Upper lobe of left lung (tissue), 6 donors: Measurements from ENCODE around the gene ADAMTS4. TPM values are rescaled to one million over a fixed set of nuclear protein-coding genes. Genes with fewer than 3 reads are reported as not detected.

Experiments used
- ATAC-seq, 2 donors: fragments of 200-7000 bp; cut with Tn5 transposase; one replicate each; pipeline ENCODE4 v1.9.1; 2022; ENCODE audit warnings: mild to moderate bottlenecking in 2 of 2, moderate library complexity in 2 of 2; ENCODE audit not compliant: low FRiP score in 2 of 2
- DNase-seq, 2 donors: peaks; one replicate each; pipeline ENCODE4 v3.0.0-alpha.2; 2019 to 2020
- H3K27ac ChIP-seq, 4 donors: fragments of 200-600 bp; sonication (generic); one replicate each; pipeline ENCODE4 v1.5.1; 2016 to 2019
- H3K27me3 ChIP-seq, 4 donors: fragments of 200-600 bp; sonication (generic); one replicate each; pipeline ENCODE4 v1.5.1; 2017 to 2019
- H3K36me3 ChIP-seq, 4 donors: fragments of 200-600 bp; sonication (generic); one replicate each; pipeline ENCODE4 v1.5.1; 2016 to 2019
- H3K4me1 ChIP-seq, 4 donors: fragments of 200-600 bp; sonication (generic); one replicate each; pipeline ENCODE4 v1.5.1; 2018 to 2019
- H3K4me3 ChIP-seq, 4 donors: fragments of 200-600 bp; sonication (generic); one replicate each; pipeline ENCODE4 v1.5.1; 2017 to 2019; ENCODE audit warnings: mild to moderate bottlenecking in 2 of 4, moderate library complexity in 1 of 4
- H3K9me3 ChIP-seq, 4 donors: fragments of 200-600 bp; sonication (generic); one replicate each; pipeline ENCODE4 v1.5.1; 2018 to 2019
- CTCF ChIP-seq, 6 experiments: fragments of 450-650 bp in 4 of 6; fragments of 200-600 bp in 2 of 6; sonication (generic) in 2 of 6; IDR thresholded peaks; one replicate each; pipeline ENCODE4 v1.5.1; 2016 to 2019; ENCODE audit warnings: antibody characterized with exemption in 6 of 6
- EP300 ChIP-seq, 4 donors: sonication (generic); formaldehyde crosslinking; IDR thresholded peaks; one replicate each; pipeline ENCODE4 v1.5.1; 2017; ENCODE audit warnings: antibody characterized with exemption in 4 of 4, control low read depth in 2 of 4
- POLR2A ChIP-seq, 4 donors: fragments of 450-650 bp; IDR thresholded peaks; one replicate each; pipeline ENCODE4 v1.5.1; 2016 to 2017; ENCODE audit warnings: antibody characterized with exemption in 4 of 4, mild to moderate bottlenecking in 2 of 4
- POLR2AphosphoS5 ChIP-seq, 2 donors: sonication (generic); formaldehyde crosslinking; IDR thresholded peaks; one replicate each; pipeline ENCODE4 v1.5.1; 2017; ENCODE audit warnings: antibody characterized with exemption in 2 of 2
- WGBS, 2 donors: methylation state at CpG; one replicate each; pipeline ENCODE4 v1.1.5; 2017 to 2018; 5-methylcytosine and 5-hydroxymethylcytosine counted together
- total RNA-seq, 6 donors: library from RNA; depleted of rRNA in 4 of 6; stranded (reverse); fragments of >200 nt in 4 of 6; gene quantifications; one replicate each; pipeline versions ENCODE4 v1.1.0 to v1.2.1, GENCODE V29; 2016 to 2021
- donor health status: DM: no; HTN: no; CAD: no; lungs with moderate emphysema.
- donor health status: DM: no; HTN: yes; CAD: no; lungs with severe emphysema.

ADAMTS4 gene
- total RNA-seq, 6 donors from 2014 or later, result 0.91 to 18.6 (median 3.0) TPM

- ATAC-seq (no peak), DNase-seq (no peak)
- Histone ChIP-seq H3K4me1 (peaks cover 27 to 45% (median 36%) of the 10 kb centered on the region in 4 donors), H3K27ac (peak overlapping the region; percentile 82 to 95 (median 92)), H3K9me3 (no peaks in the 10 kb centered on the region), H3K36me3 (peaks cover 3 to 32% (median 11%) of the 10 kb centered on the region in 4 donors), H3K27me3 (no peaks in the 10 kb centered on the region), H3K4me3 (peak overlapping the region in 3 of 4 donors; percentile 82 to 94 (median 91))
- TF ChIP-seq CTCF (IDR thresholded peaks at IDR 0.05), result no peak
- TF ChIP-seq EP300 (IDR thresholded peaks at IDR 0.05), result no peak
- TF ChIP-seq POLR2A (IDR thresholded peaks at IDR 0.05), result no peak
- no peak for TF ChIP-seq POLR2AphosphoS5 (IDR thresholded peaks at IDR 0.05)
- WGBS, 2 donors, result 64 to 67% methylated on average over 9 of the region's 9 CpGs
Observed at GRCh38 chr1:161158316-161159010, 40.4 kb downstream of the ADAMTS4 start.

GRCh38 chr1:161157867-161158266, 41.0 kb downstream of the ADAMTS4 start:
- Histone ChIP-seq H3K27ac (no peak overlapping the region), H3K4me1 (peaks cover 27 to 49% (median 36%) of the 10 kb centered on the region in 4 donors), H3K27me3 (no peaks in the 10 kb centered on the region), H3K9me3 (no peaks in the 10 kb centered on the region), H3K36me3 (peaks cover 3 to 26% (median 10%) of the 10 kb centered on the region in 4 donors), H3K4me3 (no peak overlapping the region)
- ATAC-seq (no peak), DNase-seq (no peak)
- TF ChIP-seq POLR2AphosphoS5 (IDR thresholded peaks at IDR 0.05) (no peak), POLR2A (IDR thresholded peaks at IDR 0.05) (no peak), EP300 (IDR thresholded peaks at IDR 0.05) (no peak), CTCF (IDR thresholded peaks at IDR 0.05) (no peak)
- 84 to 92% methylated on average over 1 of the region's 1 CpG for WGBS, 2 donors

DNA sequence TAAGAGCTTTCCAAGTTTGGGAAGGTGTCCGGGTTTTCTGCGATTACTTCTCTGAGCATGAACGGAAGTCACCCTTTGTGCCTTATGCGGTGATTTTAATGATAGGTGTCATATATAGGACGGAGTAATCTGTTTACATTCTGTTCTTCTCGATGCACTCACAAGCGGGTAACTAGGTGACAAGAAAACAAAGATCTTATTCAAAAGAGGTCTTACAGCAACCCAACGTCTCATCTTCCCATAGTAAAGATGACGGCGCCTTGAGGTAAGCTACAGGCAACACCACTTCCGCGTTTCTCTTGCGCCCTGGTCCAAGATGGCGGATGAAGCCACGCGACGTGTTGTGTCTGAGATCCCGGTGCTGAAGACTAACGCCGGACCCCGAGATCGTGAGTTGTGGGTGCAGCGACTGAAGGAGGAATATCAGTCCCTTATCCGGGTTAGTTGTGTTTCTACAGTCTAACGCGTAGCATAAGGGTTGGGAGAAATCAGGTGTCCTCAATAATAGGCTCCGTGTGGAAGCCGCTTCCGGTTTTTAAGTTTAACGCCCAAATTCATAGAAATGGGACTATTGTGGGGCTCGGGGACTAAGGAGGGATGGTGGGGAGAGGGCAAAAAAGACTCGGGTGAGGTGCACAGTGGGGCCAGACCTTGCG, 45.0 kb downstream of the ADAMTS4 start, which contains the start of gene UFC1:
Gene UFC1, plus strand, starts transcription at position 297 of the 656 bp plus-strand sequence. Its CDS starts 20 bp downstream, at position 317.
- no peak for TF ChIP-seq CTCF (IDR thresholded peaks at IDR 0.05)
- TF ChIP-seq POLR2A (IDR thresholded peaks at IDR 0.05), result peak in 3 of 4 donors; percentile 30 to 66 (median 50)
- TF ChIP-seq POLR2AphosphoS5 (IDR thresholded peaks at IDR 0.05), result peak; percentile 63 to 80
- no peak for TF ChIP-seq EP300 (IDR thresholded peaks at IDR 0.05)
- Histone ChIP-seq H3K9me3 (no peaks in the 10 kb centered on the region), H3K4me1 (peaks cover 11 to 26% (median 13%) of the 10 kb centered on the region in 4 donors), H3K27me3 (no peaks in the 10 kb centered on the region), H3K27ac (peak within 1 kb of the TSS; percentile 94 to 98 (median 94)), H3K36me3 (peaks cover 0 to 13% (median 7%) of the 10 kb centered on the region in 4 donors), H3K4me3 (peak within 1 kb of the TSS; percentile 61 to 89 (median 76))
- peak; percentile 94 to 97 for ATAC-seq
- peak in 1 of 2 donors; percentile 84 for DNase-seq
- 0 to 1% methylated on average over 31 to 33 of the region's 33 CpGs for WGBS, 2 donors

DNA sequence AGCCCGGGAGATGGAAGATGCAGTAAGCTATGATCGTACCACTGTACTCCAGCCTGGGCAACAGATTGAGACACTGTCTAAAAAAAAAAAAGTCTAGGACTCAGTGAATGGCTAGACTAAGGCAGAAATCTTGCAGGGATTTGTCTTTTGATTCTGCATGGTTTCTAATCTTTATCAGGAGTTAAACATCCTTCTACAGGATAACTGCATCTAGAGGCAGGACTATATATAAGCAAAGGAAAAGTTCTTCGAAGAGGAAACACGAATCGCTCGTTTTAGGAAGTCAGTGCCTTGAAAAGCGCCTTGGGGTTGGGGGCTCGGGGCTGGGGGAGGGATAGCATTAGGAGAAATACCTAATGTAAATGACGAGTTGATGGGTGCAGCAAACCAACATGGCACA, 45.7 kb downstream of the ADAMTS4 start:
- Histone ChIP-seq H3K9me3 (no peaks in the 10 kb centered on the region), H3K36me3 (peaks cover 0 to 9% (median 7%) of the 10 kb centered on the region in 4 donors), H3K27me3 (no peaks in the 10 kb centered on the region), H3K27ac (peak overlapping the region; percentile 94 to 98 (median 94)), H3K4me1 (peaks cover 9 to 20% (median 11%) of the 10 kb centered on the region in 4 donors), H3K4me3 (peak overlapping the region; percentile 61 to 89 (median 76))
- TF ChIP-seq CTCF (IDR thresholded peaks at IDR 0.05), result no peak
- TF ChIP-seq POLR2AphosphoS5 (IDR thresholded peaks at IDR 0.05), result no peak
- no peak for TF ChIP-seq POLR2A (IDR thresholded peaks at IDR 0.05)
- TF ChIP-seq EP300 (IDR thresholded peaks at IDR 0.05), result no peak
- 21 to 24% methylated on average over 9 of the region's 9 CpGs for WGBS, 2 donors
- DNase-seq (no peak), ATAC-seq (no peak)
